Esophagus muscularis mucosa (tissue), 4 donors: Measurements from ENCODE around the gene CENPP. TPM values are rescaled to one million over a fixed set of nuclear protein-coding genes. Genes with fewer than 3 reads are reported as not detected.

Experiments used
- DNase-seq: peaks from one replicate; pipeline ENCODE4 v3.0.0-alpha.2; 2017; ENCODE audit errors: extremely low spot score
- H3K27ac ChIP-seq, 4 donors: fragments of 200-600 bp; sonication (generic); replicated peaks in 1 of 4; 1 replicate in 3 of 4; 2 replicates in 1 of 4; pipeline ENCODE4 v1.5.1; 2016 to 2019; ENCODE audit warnings: mild to moderate bottlenecking in 1 of 4
- H3K27me3 ChIP-seq, 4 donors: fragments of 200-600 bp; sonication (generic); one replicate each; pipeline versions ENCODE4 v1.5.1 to v1.6.0; 2016 to 2019
- H3K36me3 ChIP-seq, 4 donors: fragments of 200-600 bp; sonication (generic); one replicate each; pipeline ENCODE4 v1.5.1; 2016 to 2019
- H3K4me1 ChIP-seq, 4 donors: fragments of 200-600 bp; sonication (generic); one replicate each; pipeline ENCODE4 v1.5.1; 2016 to 2019
- H3K4me3 ChIP-seq, 4 donors: fragments of 200-600 bp; sonication (generic); 1 replicate in 2 of 4; 2 replicates in 2 of 4; pipeline ENCODE4 v1.5.1; 2016 to 2019; ENCODE audit warnings: mild to moderate bottlenecking in 4 of 4, moderate library complexity in 1 of 4
- H3K9me3 ChIP-seq, 4 donors: fragments of 200-600 bp; sonication (generic); 1 replicate in 3 of 4; 2 replicates in 1 of 4; pipeline ENCODE4 v1.5.1; 2016 to 2019
- EP300 ChIP-seq: sonication (generic); formaldehyde crosslinking; IDR thresholded peaks from one replicate; pipeline ENCODE4 v1.6.1; 2017; ENCODE audit warnings: antibody characterized with exemption
- POLR2A ChIP-seq: fragments of 450-650 bp; IDR thresholded peaks from one replicate; pipeline ENCODE4 v1.6.1; 2017; ENCODE audit warnings: antibody characterized with exemption, moderate library complexity, mild to moderate bottlenecking, low read depth
- POLR2AphosphoS5 ChIP-seq, 2 donors: sonication (generic); formaldehyde crosslinking; IDR thresholded peaks; one replicate each; pipeline ENCODE4 v1.6.1; 2017; ENCODE audit warnings: antibody characterized with exemption in 2 of 2
- WGBS: methylation state at CpG from one replicate; pipeline ENCODE4 v1.1.5; 2018; 5-methylcytosine and 5-hydroxymethylcytosine counted together
- intact Hi-C: fragments of 100-400 bp; cut with DNase I; formaldehyde crosslinking; loops from one replicate; pipeline ENCODE4 v1.15.1; 2023
- total RNA-seq, 4 donors: library from RNA; depleted of rRNA; stranded (reverse); fragments of >200 nt; gene quantifications; one replicate each; pipeline versions ENCODE4 v1.1.0 to v1.2.1, GENCODE V29; 2016
- TF ChIP-seq, protein P1 (sequence below), 3 experiments: fragments of 200-600 bp in 2 of 3; fragments of 450-650 bp in 1 of 3; sonication (generic) in 2 of 3; IDR thresholded peaks; one replicate each; pipeline ENCODE4 v1.5.1; 2017 to 2019; ENCODE audit warnings: antibody characterized with exemption in 3 of 3, mild to moderate bottlenecking in 2 of 3, moderate library complexity in 1 of 3

CENPP gene
- total RNA-seq, 4 donors from 2014 or later, result 1.0 to 5.8 (median 2.0) TPM

DNA sequence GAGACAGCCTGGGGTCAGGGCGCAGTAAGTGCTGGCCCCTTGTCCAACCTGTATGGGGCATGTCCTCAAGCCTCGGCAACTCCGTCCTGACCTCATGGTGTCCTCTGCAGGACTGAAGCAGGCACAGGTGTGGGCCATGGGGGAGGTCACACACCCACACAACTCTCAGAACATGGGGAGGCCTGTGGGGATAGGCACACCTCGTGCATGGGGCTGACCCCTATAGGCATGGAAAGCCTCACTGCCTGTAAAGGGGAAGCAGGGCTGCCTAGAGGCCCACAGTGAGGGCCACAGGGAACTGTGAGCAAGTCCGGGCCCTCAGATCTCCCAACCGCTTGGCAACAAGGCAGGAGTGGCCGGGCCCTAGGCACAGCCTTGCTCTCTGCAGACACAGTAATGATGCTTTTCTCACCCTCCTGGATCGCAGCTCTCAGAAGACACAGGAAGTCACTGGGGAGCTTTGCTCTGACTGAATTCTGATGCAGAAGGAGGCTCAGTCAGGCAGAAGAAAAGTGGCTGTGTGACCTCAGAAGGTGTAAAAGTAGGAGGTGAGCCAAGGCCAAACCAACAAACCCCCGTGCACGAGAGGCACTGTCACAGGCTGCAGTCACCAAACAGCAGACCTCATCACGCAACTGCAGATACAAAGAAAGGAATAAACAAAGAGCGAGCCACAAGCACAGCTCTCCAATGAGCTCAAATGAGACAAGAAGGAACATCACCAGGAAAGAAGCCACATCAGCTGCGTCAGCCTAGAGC is 338.8 kb downstream of the CENPP start:
- Histone ChIP-seq H3K27ac (no peak overlapping the region), H3K9me3 (no peaks in the 10 kb centered on the region), H3K27me3 (no peaks in the 10 kb centered on the region), H3K4me3 (no peak overlapping the region), H3K4me1 (peaks cover 20 to 66% (median 37%) of the 10 kb centered on the region in 4 donors), H3K36me3 (peaks cover 0 to 22% (median 17%) of the 10 kb centered on the region in 4 donors)
- WGBS, result 89% methylated on average over 10 of the region's 13 CpGs
- DNase-seq, result no peak
- intact Hi-C loops, result no loop called here
- TF ChIP-seq POLR2AphosphoS5 (IDR thresholded peaks at IDR 0.05) (no peak), POLR2A (no peak), EP300 (no peak)
- TF ChIP-seq, protein P1, sequence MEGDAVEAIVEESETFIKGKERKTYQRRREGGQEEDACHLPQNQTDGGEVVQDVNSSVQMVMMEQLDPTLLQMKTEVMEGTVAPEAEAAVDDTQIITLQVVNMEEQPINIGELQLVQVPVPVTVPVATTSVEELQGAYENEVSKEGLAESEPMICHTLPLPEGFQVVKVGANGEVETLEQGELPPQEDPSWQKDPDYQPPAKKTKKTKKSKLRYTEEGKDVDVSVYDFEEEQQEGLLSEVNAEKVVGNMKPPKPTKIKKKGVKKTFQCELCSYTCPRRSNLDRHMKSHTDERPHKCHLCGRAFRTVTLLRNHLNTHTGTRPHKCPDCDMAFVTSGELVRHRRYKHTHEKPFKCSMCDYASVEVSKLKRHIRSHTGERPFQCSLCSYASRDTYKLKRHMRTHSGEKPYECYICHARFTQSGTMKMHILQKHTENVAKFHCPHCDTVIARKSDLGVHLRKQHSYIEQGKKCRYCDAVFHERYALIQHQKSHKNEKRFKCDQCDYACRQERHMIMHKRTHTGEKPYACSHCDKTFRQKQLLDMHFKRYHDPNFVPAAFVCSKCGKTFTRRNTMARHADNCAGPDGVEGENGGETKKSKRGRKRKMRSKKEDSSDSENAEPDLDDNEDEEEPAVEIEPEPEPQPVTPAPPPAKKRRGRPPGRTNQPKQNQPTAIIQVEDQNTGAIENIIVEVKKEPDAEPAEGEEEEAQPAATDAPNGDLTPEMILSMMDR (IDR thresholded peaks at IDR 0.05), result no peak

DNA sequence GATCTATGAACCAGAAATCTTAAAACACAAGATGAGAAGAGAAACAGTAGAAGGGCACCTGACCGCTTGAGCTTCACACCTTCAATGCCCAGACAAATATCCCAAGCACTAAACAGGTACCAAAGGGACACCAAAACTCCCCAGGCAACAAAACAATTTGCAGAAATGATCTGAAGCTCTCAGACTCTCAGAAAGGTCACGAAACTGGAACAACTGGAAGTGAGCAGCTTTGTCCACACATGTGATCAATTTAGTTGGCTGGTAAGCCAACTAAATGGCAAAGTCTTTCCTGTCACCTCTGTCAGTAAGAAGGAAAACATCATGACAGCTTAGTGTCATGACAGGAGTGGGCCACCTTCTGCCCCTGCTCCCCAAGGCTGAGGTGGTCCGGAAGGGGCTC is 340.1 kb downstream of the CENPP start:
- Histone ChIP-seq H3K27me3 (no peaks in the 10 kb centered on the region), H3K36me3 (peaks cover 0 to 22% (median 17%) of the 10 kb centered on the region in 4 donors), H3K4me1 (peaks cover 23 to 61% (median 35%) of the 10 kb centered on the region in 4 donors), H3K27ac (no peak overlapping the region), H3K4me3 (no peak overlapping the region), H3K9me3 (no peaks in the 10 kb centered on the region)
- 96% methylated on average over 3 of the region's 3 CpGs for WGBS
- intact Hi-C loops, result no loop called here
- DNase-seq, result no peak
- TF ChIP-seq POLR2AphosphoS5 (IDR thresholded peaks at IDR 0.05) (no peak), EP300 (no peak), POLR2A (no peak)
- TF ChIP-seq, protein P1 (IDR thresholded peaks at IDR 0.05), result no peak

DNA sequence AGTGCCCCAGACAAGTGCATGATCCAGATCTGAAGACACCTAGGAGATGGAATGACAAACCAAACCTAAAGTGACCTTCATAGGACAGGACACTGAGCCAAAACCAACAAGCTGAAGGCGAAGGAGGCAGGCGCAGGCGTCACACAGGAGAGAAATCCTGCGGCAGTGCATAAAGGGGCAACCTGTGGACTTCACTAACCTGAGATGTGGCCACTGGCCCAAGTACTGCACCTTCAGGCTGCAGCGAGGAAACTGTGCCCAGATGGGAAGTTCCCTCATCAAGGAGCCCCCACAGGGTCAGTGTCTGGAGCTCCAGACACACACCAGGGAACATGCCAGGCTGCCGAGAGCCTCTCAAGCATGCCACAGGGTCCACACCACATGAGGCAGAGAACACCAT is 340.5 kb downstream of the CENPP start:
- no peak overlapping the region for H3K27ac ChIP-seq

DNA sequence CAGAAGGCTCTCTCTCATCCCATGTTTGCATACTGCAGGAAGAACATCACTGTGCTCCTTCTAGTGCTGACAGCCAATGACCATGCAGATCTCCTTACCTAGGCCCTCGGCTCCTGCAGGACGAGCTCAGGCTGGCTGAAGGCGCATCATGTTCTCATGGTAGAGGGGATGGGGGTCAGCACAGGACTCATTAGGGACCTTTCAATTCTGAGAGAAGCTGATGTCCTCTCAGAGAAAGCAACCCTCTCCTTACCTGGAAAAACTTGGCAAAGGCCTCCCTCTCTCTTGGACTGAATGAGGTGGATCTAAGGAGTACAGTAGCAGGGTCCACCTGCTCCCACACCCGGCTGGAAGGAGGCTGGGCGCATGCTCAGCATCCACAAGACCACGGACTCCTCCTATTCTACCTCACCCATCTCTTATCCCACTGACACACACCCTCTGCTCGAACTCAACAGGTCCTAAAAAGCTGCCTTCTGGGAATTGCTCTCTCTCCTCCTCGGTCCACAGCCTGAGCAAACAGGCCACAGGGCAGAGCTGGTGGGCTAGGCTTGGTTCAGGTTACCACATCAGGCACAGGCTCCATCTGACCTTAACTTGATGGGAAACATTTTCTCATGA is 341.3 kb downstream of the CENPP start:
- Histone ChIP-seq H3K4me1 (peaks cover 25 to 62% (median 40%) of the 10 kb centered on the region in 4 donors), H3K9me3 (no peaks in the 10 kb centered on the region), H3K4me3 (no peak overlapping the region), H3K27me3 (no peaks in the 10 kb centered on the region), H3K36me3 (peaks cover 0 to 22% (median 17%) of the 10 kb centered on the region in 4 donors), H3K27ac (no peak overlapping the region)
- intact Hi-C loops, result no loop called here
- peak; percentile 91 for DNase-seq
- TF ChIP-seq POLR2AphosphoS5 (IDR thresholded peaks at IDR 0.05) (no peak), EP300 (no peak), POLR2A (no peak)
- 88% methylated on average over 6 of the region's 8 CpGs for WGBS

More for the DNA sequence above, 340.5 kb downstream of the CENPP start:
- H3K36me3 ChIP-seq, result peaks cover 0 to 22% (median 17%) of the 10 kb centered on the region in 4 donors
- H3K4me3 ChIP-seq, result no peak overlapping the region
- peaks cover 23 to 61% (median 35%) of the 10 kb centered on the region in 4 donors for H3K4me1 ChIP-seq
- intact Hi-C loops, result no loop called here
- TF ChIP-seq EP300 (no peak), POLR2AphosphoS5 (IDR thresholded peaks at IDR 0.05) (no peak), POLR2A (no peak)
- TF ChIP-seq, protein P1 (IDR thresholded peaks at IDR 0.05), result no peak
- no peak for DNase-seq
- no peaks in the 10 kb centered on the region for H3K9me3 ChIP-seq
- 94% methylated on average over 6 of the region's 6 CpGs for WGBS
- no peaks in the 10 kb centered on the region for H3K27me3 ChIP-seq

DNA sequence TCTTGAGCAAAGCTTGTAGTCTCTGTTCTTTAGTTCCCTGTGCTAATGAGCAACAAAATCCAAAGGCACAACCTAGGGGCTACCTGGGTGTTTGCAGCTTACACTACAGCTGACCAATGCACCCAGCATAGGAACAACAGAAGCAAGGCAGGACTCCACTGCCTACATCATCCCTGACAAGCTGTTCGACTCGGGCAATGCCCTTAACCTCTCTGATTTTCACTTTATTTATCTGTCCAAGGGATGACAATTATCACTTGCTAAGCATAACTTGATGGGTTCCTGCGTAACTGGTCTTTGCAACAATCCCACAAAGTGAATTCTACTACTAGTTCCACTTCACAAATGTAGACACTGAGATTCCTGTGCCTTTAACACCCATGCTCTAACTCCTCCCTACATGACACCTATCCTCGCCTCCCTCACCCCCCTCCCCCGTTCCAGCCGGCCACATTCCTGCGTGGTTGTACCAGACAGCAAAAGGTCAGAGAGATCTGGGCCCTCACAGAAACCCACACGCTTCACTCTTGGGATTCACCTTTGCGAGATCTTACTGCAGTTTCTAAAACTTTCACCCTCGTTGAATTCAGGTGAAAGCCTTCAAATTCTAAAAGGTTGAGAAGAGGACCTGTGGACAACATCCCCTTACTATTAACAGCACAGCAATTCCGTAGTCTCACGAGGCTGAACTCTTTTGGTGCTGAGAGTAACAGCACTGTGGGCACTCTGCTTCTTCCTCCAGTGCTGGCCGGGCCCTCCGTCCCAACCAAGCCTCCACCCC is 343.2 kb downstream of the CENPP start:
- no peaks in the 10 kb centered on the region for H3K27me3 ChIP-seq
- peak overlapping the region; percentile 61 to 91 (median 75) for H3K4me3 ChIP-seq
- 19% methylated on average over 14 of the region's 14 CpGs for WGBS
- peak overlapping the region; percentile 81 to 93 (median 87) for H3K27ac ChIP-seq
- TF ChIP-seq, protein P1 (IDR thresholded peaks at IDR 0.05), result no peak
- TF ChIP-seq POLR2AphosphoS5 (IDR thresholded peaks at IDR 0.05) (no peak), EP300 (no peak), POLR2A (no peak)
- intact Hi-C loops, result no loop called here
- peaks cover 0 to 15% (median 11%) of the 10 kb centered on the region in 4 donors for H3K36me3 ChIP-seq
- peaks cover 25 to 60% (median 40%) of the 10 kb centered on the region in 4 donors for H3K4me1 ChIP-seq
- peak; percentile 89 for DNase-seq
- no peaks in the 10 kb centered on the region for H3K9me3 ChIP-seq
